Inferior parietal cortex (tissue), 1 donor: Measurements from ENCODE around the gene OCEL1.
"Not testable (repeated sequence)": the region's sequence is repeated elsewhere in the genome, so short reads cannot be mapped to it uniquely, and the experiment has no call there.

Source experiments
- DNase-seq: peaks from one replicate; pipeline ENCODE4 v3.0.0-alpha.2; 2016; ENCODE audit errors: extremely low spot score

The OCEL1 gene

GRCh38 chr19:17263712-17264640 lies 38.0 kb downstream of the OCEL1 start:
- DNase-seq: no peak

- DNase-seq: no peak
Observed at GRCh38 chr19:17264641-17264979, 38.6 kb downstream of the OCEL1 start, which contains the start of gene USHBP1. TSS of gene USHBP1 (minus strand) at chr19:17264745. CDS start at chr19:17264299, 446 bp downstream.

- no peak for DNase-seq
Observed at GRCh38 chr19:17266026-17266425, 40.0 kb downstream of the OCEL1 start.

- no peak for DNase-seq
Observed at GRCh38 chr19:17266589-17266974, 40.6 kb downstream of the OCEL1 start.

GRCh38 chr19:17266975-17267788 lies 41.2 kb downstream of the OCEL1 start, which contains the start of gene BABAM1:
TSS of gene BABAM1 (plus strand) at chr19:17267443. CDS start at chr19:17268807, 1,364 bp downstream.
- peak; percentile 99 for DNase-seq

GRCh38 chr19:17268754-17269153 lies 42.7 kb downstream of the OCEL1 start:
- DNase-seq: no peak

- DNase-seq: not testable (repeated sequence)
Observed at GRCh38 chr19:17274892-17275291, 48.9 kb downstream of the OCEL1 start.

- DNase-seq: no peak
Observed at GRCh38 chr19:17275441-17276175, 49.6 kb downstream of the OCEL1 start.
